ENCODE results near the gene KRTAP12-2. TPM values are rescaled to one million over a fixed set of nuclear protein-coding genes. Genes with fewer than 3 reads are reported as not detected.

KRTAP12-2 gene
- polyA plus RNA-seq, 1 experiment = not detected

GRCh38 chr21:44616591-44616926 is 50.2 kb downstream of the KRTAP12-2 start:
- Histone ChIP-seq H3K27me3 (ENCODE audit: control insufficient read depth, insufficient read depth, low read length) (no peaks in the 10 kb centered on the region), H3K27ac (ENCODE audit: low read depth, low read length) (no peak overlapping the region), H3K9me3 (ENCODE audit: control insufficient read depth, insufficient read depth, low read length) (peaks cover 51% of the 10 kb centered on the region), H3K4me3 (ENCODE audit: low read depth, low read length) (no peak overlapping the region)
- ChIA-PET POLR2A (no interaction called here), CTCF (no interaction called here)
- DNase-seq (ENCODE audit: low read depth, low spot score) = no peak
- TF ChIP-seq CTCF (IDR thresholded peaks at IDR 0.05; ENCODE audit: low read depth, low read length) = no peak

Small RNAs within 50 kb of the gene (small RNA-seq; reads per million reads assigned to genes)
- not detected for gene KRTAP12-6P (ENCODE audit: insufficient read length, low read depth)

Other genes starting within 250 kb of the KRTAP12-2 start
- gene LRRC3, start 211.4 kb downstream of the KRTAP12-2 start, polyA plus RNA-seq (2011; rRNA removed) = 0.10 and 0.14 TPM in 2 replicates
- not detected in 2 replicates for gene KRTAP10-1, start 126.7 kb downstream of the KRTAP12-2 start, polyA plus RNA-seq (2011; rRNA removed)
- gene KRTAP10-2, start 115.4 kb downstream of the KRTAP12-2 start, polyA plus RNA-seq (2011; rRNA removed) = not detected in 2 replicates
- not detected in 2 replicates for gene KRTAP10-3, start 108.1 kb downstream of the KRTAP12-2 start, polyA plus RNA-seq (2011; rRNA removed)
- not detected in 2 replicates for gene KRTAP10-4, start 93.2 kb downstream of the KRTAP12-2 start, polyA plus RNA-seq (2011; rRNA removed)
- gene KRTAP10-5, start 86.3 kb downstream of the KRTAP12-2 start, polyA plus RNA-seq (2011; rRNA removed) = not detected in 2 replicates
- gene KRTAP10-6, start 74.4 kb downstream of the KRTAP12-2 start, polyA plus RNA-seq (2011; rRNA removed) = not detected in 2 replicates
- not detected in 2 replicates for gene KRTAP10-7, start 66.3 kb downstream of the KRTAP12-2 start, polyA plus RNA-seq (2011; rRNA removed)
- not detected in 2 replicates for gene KRTAP10-8, start 54.8 kb downstream of the KRTAP12-2 start, polyA plus RNA-seq (2011; rRNA removed)
- not detected in 2 replicates for gene KRTAP10-9, start 39.8 kb downstream of the KRTAP12-2 start, polyA plus RNA-seq (2011; rRNA removed)
- gene KRTAP10-10, start 29.6 kb downstream of the KRTAP12-2 start, polyA plus RNA-seq (2011; rRNA removed) = not detected in 2 replicates
- not detected in 2 replicates for gene KRTAP10-11, start 20.5 kb downstream of the KRTAP12-2 start, polyA plus RNA-seq (2011; rRNA removed)
- gene KRTAP12-4, start 12.3 kb downstream of the KRTAP12-2 start, polyA plus RNA-seq (2011; rRNA removed) = not detected in 2 replicates
- gene KRTAP12-3, start 9.0 kb downstream of the KRTAP12-2 start, polyA plus RNA-seq (2011; rRNA removed) = not detected in 2 replicates
- not detected in 2 replicates for gene KRTAP12-1, start 15.2 kb upstream of the KRTAP12-2 start, polyA plus RNA-seq (2011; rRNA removed)
- not detected in 2 replicates for gene KRTAP10-12, start 30.2 kb upstream of the KRTAP12-2 start, polyA plus RNA-seq (2011; rRNA removed)
- not detected in 2 replicates for gene TSPEAR, start 44.6 kb upstream of the KRTAP12-2 start, polyA plus RNA-seq (2011; rRNA removed)
- 60.9 and 62.2 TPM in 2 replicates for gene UBE2G2, start 134.9 kb upstream of the KRTAP12-2 start, polyA plus RNA-seq (2011; rRNA removed)
- gene SUMO3, start 151.1 kb upstream of the KRTAP12-2 start, polyA plus RNA-seq (2011; rRNA removed) = 113 and 134 TPM in 2 replicates
- 240 and 249 TPM in 2 replicates for gene PTTG1IP, start 206.8 kb upstream of the KRTAP12-2 start, polyA plus RNA-seq (2011; rRNA removed)

Data from AG04450 (cell line).